ENCODE results near the gene EPYC. TPM values are rescaled to one million over a fixed set of nuclear protein-coding genes. Genes with fewer than 3 reads are reported as not detected.

Gene EPYC
- total and polyA plus RNA-seq, 4 donors, result 0.05 to 0.31 TPM; not detected in 2

DNA sequence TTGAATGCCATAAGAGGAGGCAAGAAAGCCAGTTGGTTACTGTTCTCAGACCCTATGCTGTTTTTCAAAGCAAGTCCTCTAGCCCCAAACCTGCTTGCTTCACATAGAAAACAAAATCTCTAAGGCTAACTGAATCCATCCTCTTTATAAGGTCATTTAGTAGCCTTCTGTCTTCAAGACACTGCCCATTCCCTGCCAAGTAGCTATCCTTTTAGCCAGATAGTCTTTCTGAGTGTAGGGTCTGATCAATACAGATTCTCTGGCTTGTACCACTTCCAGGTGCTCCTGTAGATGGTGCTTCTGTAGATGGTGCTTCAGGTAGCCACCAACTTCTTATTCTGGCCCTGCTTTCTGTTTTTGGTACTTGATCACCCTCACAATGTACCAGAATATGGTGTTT lies 33.9 kb downstream of the EPYC start:
- DNase-seq, result no peak
- Histone ChIP-seq H3K9me3 (ENCODE audit: control insufficient read depth in 4 of 4, insufficient read depth in 3 of 4, low read length in 3 of 4) (no peaks in the 10 kb centered on the region), H3K27ac (ENCODE audit: low read depth in 1 of 2, low read length in 1 of 2) (no peak overlapping the region), H3K27me3 (ENCODE audit: control insufficient read depth in 3 of 3, insufficient read depth in 3 of 3, low read length in 2 of 3) (no peaks in the 10 kb centered on the region), H3K9ac (ENCODE audit: insufficient read depth in 1 of 2, low read length in 2 of 2) (no peak overlapping the region), H3K4me3 (no peak overlapping the region), H3K36me3 (ENCODE audit: control insufficient read depth in 4 of 4, insufficient read depth in 4 of 4, low read length in 4 of 4) (no peaks in the 10 kb centered on the region), H3K4me1 (ENCODE audit: control insufficient read depth in 5 of 5, insufficient read depth in 5 of 5, low read length in 5 of 5) (no peaks in the 10 kb centered on the region)
- ATAC-seq (ENCODE audit: insufficient read depth, low FRiP score), result no peak
- TF ChIP-seq, protein P1, sequence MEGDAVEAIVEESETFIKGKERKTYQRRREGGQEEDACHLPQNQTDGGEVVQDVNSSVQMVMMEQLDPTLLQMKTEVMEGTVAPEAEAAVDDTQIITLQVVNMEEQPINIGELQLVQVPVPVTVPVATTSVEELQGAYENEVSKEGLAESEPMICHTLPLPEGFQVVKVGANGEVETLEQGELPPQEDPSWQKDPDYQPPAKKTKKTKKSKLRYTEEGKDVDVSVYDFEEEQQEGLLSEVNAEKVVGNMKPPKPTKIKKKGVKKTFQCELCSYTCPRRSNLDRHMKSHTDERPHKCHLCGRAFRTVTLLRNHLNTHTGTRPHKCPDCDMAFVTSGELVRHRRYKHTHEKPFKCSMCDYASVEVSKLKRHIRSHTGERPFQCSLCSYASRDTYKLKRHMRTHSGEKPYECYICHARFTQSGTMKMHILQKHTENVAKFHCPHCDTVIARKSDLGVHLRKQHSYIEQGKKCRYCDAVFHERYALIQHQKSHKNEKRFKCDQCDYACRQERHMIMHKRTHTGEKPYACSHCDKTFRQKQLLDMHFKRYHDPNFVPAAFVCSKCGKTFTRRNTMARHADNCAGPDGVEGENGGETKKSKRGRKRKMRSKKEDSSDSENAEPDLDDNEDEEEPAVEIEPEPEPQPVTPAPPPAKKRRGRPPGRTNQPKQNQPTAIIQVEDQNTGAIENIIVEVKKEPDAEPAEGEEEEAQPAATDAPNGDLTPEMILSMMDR (IDR thresholded peaks at IDR 0.05; ENCODE audit: control extremely low read depth, extremely low read depth), result no peak

DNA sequence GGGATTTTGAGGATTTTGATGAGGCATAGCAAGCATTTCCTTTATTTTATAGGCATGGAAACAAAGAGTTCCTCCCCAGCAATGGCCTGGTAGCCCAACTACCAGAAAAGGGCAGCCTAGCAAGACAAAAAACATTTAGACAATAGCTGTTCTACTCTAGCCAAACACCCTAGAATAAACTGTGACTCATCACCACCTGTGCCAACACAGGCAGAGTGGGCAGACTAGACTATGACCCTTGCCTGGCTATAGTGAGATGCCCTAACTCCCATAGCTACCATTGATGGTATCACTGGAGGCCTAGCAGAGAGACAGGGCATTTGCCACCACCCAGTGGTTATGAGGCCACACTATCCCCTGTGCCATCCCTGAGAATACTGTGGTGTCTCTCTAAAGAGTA lies 34.3 kb downstream of the EPYC start:
- TF ChIP-seq, protein P1 (IDR thresholded peaks at IDR 0.05; ENCODE audit: control extremely low read depth, extremely low read depth), result no peak
- no peak for ATAC-seq (ENCODE audit: insufficient read depth, low FRiP score)
- no peaks in the 10 kb centered on the region for H3K36me3 ChIP-seq (ENCODE audit: control insufficient read depth in 4 of 4, insufficient read depth in 4 of 4, low read length in 4 of 4)

DNA sequence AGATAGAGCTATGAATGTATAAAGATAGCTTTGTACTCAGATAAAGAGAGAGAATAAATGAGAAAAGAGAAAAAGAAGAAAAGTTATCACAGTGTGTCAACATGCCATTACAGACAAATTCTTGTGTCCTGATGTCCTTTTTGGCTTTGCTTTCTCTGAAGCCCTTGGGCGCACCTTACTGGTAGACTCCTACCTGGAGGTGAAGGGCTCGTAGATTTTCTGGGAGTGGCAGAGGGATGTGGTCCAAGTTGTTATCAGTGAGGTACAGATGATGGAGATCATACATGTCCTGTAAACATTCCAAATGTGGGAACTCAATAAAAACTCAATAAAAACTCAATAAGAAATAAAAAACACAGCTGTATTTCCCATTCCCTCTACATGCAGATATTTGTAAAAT lies 34.9 kb downstream of the EPYC start:
- no peak for DNase-seq
- no peaks in the 10 kb centered on the region for H3K36me3 ChIP-seq (ENCODE audit: control insufficient read depth in 4 of 4, insufficient read depth in 4 of 4, low read length in 4 of 4)
- 86 to 92% methylated on average over 2 of the region's 2 CpGs for WGBS, 2 donors
- no peak for ATAC-seq (ENCODE audit: insufficient read depth, low FRiP score)
- H3K27me3 ChIP-seq (ENCODE audit: control insufficient read depth in 3 of 3, insufficient read depth in 3 of 3, low read length in 2 of 3), result no peaks in the 10 kb centered on the region
- no peak overlapping the region for H3K4me3 ChIP-seq
- no peaks in the 10 kb centered on the region for H3K4me1 ChIP-seq (ENCODE audit: control insufficient read depth in 5 of 5, insufficient read depth in 5 of 5, low read length in 5 of 5)
- TF ChIP-seq, protein P1 (IDR thresholded peaks at IDR 0.05; ENCODE audit: control extremely low read depth, extremely low read depth), result no peak
- H3K27ac ChIP-seq (ENCODE audit: low read depth in 1 of 2, low read length in 1 of 2), result no peak overlapping the region
- H3K9ac ChIP-seq (ENCODE audit: insufficient read depth in 1 of 2, low read length in 2 of 2), result no peak overlapping the region
- H3K9me3 ChIP-seq (ENCODE audit: control insufficient read depth in 4 of 4, insufficient read depth in 3 of 4, low read length in 3 of 4), result no peaks in the 10 kb centered on the region

More for the DNA sequence above, 34.3 kb downstream of the EPYC start:
- H3K4me3 ChIP-seq, result no peak overlapping the region
- H3K9ac ChIP-seq (ENCODE audit: insufficient read depth in 1 of 2, low read length in 2 of 2), result no peak overlapping the region
- no peak for DNase-seq
- H3K27me3 ChIP-seq (ENCODE audit: control insufficient read depth in 3 of 3, insufficient read depth in 3 of 3, low read length in 2 of 3), result no peaks in the 10 kb centered on the region
- no peaks in the 10 kb centered on the region for H3K4me1 ChIP-seq (ENCODE audit: control insufficient read depth in 5 of 5, insufficient read depth in 5 of 5, low read length in 5 of 5)
- H3K9me3 ChIP-seq (ENCODE audit: control insufficient read depth in 4 of 4, insufficient read depth in 3 of 4, low read length in 3 of 4), result no peaks in the 10 kb centered on the region
- no peak overlapping the region for H3K27ac ChIP-seq (ENCODE audit: low read depth in 1 of 2, low read length in 1 of 2)

DNA sequence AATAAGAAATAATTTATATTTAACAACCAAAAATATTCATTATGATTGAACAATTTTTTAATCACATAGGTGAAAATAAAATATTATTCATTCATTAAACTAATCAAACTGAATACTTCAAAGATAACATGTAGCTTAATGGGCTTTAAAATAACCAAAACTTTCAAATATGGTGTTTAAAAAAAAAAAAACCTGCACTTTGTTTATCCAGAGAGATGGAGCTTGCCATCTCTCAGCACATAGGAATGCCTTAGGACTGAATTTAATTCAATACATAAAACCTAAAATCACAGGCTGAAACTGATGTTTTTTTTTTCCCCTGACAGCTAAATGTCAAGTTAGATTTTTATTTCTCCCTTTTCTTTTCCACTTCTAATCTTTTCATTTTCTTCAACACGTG lies 35.4 kb downstream of the EPYC start:
- 0 to 55% methylated on average over 1 of the region's 1 CpG for WGBS, 2 donors
- Histone ChIP-seq H3K27ac (ENCODE audit: low read depth in 1 of 2, low read length in 1 of 2) (no peak overlapping the region), H3K4me1 (ENCODE audit: control insufficient read depth in 5 of 5, insufficient read depth in 5 of 5, low read length in 5 of 5) (no peaks in the 10 kb centered on the region), H3K4me3 (no peak overlapping the region), H3K9me3 (ENCODE audit: control insufficient read depth in 4 of 4, insufficient read depth in 3 of 4, low read length in 3 of 4) (no peaks in the 10 kb centered on the region), H3K27me3 (ENCODE audit: control insufficient read depth in 3 of 3, insufficient read depth in 3 of 3, low read length in 2 of 3) (no peaks in the 10 kb centered on the region), H3K9ac (ENCODE audit: insufficient read depth in 1 of 2, low read length in 2 of 2) (no peak overlapping the region), H3K36me3 (ENCODE audit: control insufficient read depth in 4 of 4, insufficient read depth in 4 of 4, low read length in 4 of 4) (no peaks in the 10 kb centered on the region)
- TF ChIP-seq, protein P1 (IDR thresholded peaks at IDR 0.05; ENCODE audit: control extremely low read depth, extremely low read depth), result no peak
- no peak for DNase-seq
- no peak for ATAC-seq (ENCODE audit: insufficient read depth, low FRiP score)
